Measurements from ENCODE around the gene SMYD5. TPM values are rescaled to one million over a fixed set of nuclear protein-coding genes. Genes with fewer than 3 reads are reported as not detected.
A peak's percentile ranks its signal among the peaks of the same experiment; 100 is the strongest.

Gene SMYD5
- total RNA-seq, 1 donor from 2014 or later: 62.3 TPM

DNA sequence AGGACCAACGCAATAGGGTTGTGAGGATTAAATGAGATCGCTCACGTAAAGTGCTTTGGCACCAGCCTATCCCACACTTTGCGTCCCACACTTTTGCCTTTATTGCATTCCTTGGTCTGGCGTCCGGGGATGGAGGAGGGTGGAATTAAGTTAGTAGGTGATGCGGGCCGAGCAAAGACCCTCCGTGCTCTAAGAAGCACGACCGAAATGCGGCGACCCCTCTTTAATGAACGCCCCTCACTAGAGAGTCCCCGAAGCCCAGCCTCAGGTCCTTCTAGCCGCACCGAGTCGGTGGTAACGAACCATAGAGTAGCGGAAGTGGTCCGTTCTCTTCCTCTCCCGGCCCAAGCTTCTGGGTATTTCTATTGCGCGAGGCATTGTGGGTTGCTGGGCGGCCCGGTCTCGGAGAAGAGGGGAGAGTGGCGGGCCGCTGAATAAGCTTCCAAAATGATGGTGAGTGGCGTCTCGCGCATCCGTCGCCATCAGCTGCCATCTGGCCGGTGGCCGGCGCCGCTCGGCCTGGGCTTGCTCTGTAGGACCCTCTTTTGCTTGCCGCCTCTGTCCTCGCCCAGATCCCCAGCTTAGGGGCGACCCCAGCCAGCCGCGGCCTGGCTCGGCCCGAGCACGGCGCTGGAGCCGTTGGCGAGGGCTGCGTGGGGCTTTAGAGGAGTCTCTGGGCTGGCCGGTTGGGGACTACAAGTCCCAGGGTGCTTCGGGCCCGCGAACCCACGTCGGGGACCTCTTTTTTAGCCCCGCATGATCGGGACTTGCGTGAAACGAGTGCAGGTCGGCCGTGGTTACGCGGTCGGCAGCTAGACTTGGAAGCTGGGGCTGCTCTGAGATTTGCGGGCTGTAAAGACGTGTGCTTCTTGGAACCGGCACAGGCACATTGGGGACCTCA is 20.1 kb downstream of the SMYD5 start, which contains the start of gene CCT7:
Gene CCT7 (plus strand): TSS at position 377 of the 901 bp plus-strand sequence. CDS start 71 bp downstream, at position 448.
- peaks cover 30% of the 10 kb centered on the region for H3K4me1 Mint-ChIP-seq (ENCODE audit: low read depth)
- peak within 1 kb of the TSS; percentile 96 for H3K27ac Mint-ChIP-seq
- no peaks in the 10 kb centered on the region for H3K9me3 Mint-ChIP-seq
- H3K27me3 Mint-ChIP-seq (ENCODE audit: insufficient read depth): no peaks in the 10 kb centered on the region
- peaks cover 20% of the 10 kb centered on the region for H3K36me3 Mint-ChIP-seq (ENCODE audit: low read depth)
- intact Hi-C loops (cut with micrococcal nuclease): loop anchor here (1.0 to 10.0 kb wide), 12 partner anchors 20 to 1723 kb away; partner anchors contain the start of genes ALMS1, EGR4, FBXO41 and HK2
- DNase-seq (ENCODE audit: low spot score): peak; percentile 85
- peak within 1 kb of the TSS; percentile 95 for H3K4me3 Mint-ChIP-seq

DNA sequence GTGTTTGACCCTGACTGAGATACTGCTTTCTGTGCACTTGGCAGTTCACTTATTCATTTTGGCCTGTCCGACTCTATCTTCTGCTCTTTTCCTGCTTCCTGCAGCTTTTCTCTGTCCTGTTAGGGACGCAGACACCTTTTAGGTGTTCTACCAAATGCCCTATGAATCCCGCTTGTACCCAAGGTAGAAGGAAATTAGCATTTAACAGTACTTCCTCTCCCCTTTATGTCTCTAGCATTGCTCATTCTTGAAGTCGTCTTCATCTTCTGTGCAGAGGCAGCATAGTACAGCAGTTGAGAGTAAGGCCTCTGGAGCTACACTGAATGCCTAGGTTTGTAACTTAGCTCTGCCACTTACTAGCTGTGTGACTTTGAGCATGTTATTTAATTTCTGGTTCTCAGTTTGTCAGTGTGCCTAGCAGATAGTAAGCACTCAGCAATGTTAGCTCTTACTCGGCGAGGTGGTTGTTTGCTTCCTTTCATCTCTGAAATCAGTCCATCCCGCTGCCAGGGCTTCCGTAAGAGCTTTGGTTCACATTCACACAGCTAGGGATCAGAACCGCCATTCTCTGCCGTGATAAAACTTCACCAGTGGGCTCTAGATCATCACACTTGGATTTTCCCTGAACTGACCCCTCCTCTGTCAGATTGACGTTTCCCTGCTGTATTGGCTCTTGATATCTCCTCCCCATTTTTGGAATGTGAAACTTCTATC is 21.4 kb downstream of the SMYD5 start:
- peaks cover 36% of the 10 kb centered on the region for H3K4me1 Mint-ChIP-seq (ENCODE audit: low read depth)
- H3K9me3 Mint-ChIP-seq: no peaks in the 10 kb centered on the region
- H3K27ac Mint-ChIP-seq: peak overlapping the region; percentile 96
- peak overlapping the region; percentile 95 for H3K4me3 Mint-ChIP-seq
- no peaks in the 10 kb centered on the region for H3K27me3 Mint-ChIP-seq (ENCODE audit: insufficient read depth)
- peaks cover 27% of the 10 kb centered on the region for H3K36me3 Mint-ChIP-seq (ENCODE audit: low read depth)
- no peak for DNase-seq (ENCODE audit: low spot score)
- intact Hi-C loops (cut with micrococcal nuclease): loop anchor here (2.0 to 10.0 kb wide), 3 partner anchors 969 to 1599 kb away; partner anchors contain the start of genes HK2 and INO80B

DNA sequence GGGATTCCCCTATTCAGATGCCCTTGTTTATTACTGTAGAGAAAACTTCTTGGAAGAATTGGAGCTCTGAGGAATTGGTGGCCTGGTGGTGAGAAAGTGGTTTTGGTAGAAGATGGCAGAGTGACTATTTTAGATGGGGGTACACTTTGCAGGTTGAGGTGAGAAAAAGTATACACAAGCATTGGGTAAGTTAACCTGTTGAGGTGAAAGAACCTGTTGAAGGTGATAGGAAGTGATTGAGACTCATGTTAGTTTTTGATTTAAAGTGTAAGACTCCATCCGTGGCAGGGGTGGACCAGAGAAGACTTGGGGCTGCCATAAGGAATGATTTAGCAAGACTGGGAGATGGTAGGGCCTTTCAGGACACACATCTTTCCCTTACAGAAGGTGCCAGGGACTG is 23.1 kb downstream of the SMYD5 start:
- Mint-ChIP-seq H3K4me1 (ENCODE audit: low read depth) (peaks cover 36% of the 10 kb centered on the region), H3K27ac (peak overlapping the region; percentile 9), H3K9me3 (no peaks in the 10 kb centered on the region), H3K36me3 (ENCODE audit: low read depth) (peaks cover 30% of the 10 kb centered on the region), H3K27me3 (ENCODE audit: insufficient read depth) (no peaks in the 10 kb centered on the region), H3K4me3 (peak overlapping the region; percentile 2)
- no peak for DNase-seq (ENCODE audit: low spot score)
- intact Hi-C loops (cut with micrococcal nuclease): loop anchor here (10.0 kb wide), 2 partner anchors 968 to 1598 kb away; partner anchors contain the start of gene HK2

DNA sequence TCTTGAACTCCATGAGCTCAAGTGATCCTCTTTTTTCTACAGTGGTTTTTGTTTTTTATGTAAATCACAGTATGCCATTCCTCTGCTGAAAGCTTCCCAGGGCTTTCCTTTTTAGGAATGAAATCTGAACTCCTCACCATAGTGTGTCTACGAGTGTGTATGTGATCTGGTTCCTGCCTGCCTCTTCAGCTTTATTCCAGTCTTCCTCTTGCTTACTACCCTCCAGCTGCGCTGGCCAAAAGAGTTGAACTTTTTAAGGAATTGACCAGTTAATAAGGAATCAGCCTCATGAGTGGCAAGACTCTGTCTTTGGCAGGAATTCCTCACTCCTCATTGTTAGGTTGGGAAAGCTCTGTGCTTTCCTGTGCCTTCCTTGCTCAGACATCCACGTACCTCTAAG is 24.1 kb downstream of the SMYD5 start:
- H3K4me1 Mint-ChIP-seq (ENCODE audit: low read depth): peaks cover 30% of the 10 kb centered on the region
- DNase-seq (ENCODE audit: low spot score): no peak
- H3K4me3 Mint-ChIP-seq: no peak overlapping the region
- H3K9me3 Mint-ChIP-seq: no peaks in the 10 kb centered on the region
- intact Hi-C loops (cut with micrococcal nuclease): loop anchor here (10.0 kb wide), 2 partner anchors 967 to 1597 kb away; partner anchors contain the start of gene HK2
- H3K36me3 Mint-ChIP-seq (ENCODE audit: low read depth): peaks cover 33% of the 10 kb centered on the region
- H3K27ac Mint-ChIP-seq: no peak overlapping the region
- no peaks in the 10 kb centered on the region for H3K27me3 Mint-ChIP-seq (ENCODE audit: insufficient read depth)

DNA sequence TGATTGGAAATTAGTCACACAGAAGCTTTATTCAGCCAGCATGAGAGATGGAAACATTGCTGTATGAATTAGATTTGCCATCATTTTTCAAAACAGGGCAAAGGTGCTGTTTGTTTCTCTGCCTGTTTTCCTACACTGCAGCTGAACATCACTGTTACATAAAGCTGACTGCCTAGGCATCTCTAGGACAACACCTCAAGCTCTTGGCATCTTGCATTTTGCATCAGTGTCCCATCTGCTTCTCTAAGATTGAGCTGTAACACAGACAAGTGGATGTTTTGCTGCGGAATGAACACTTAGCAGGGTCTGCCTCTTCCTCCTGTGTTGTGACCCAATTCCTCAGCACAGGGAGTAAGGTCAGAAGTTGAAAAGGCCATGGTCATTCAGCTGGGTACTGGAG is 24.9 kb downstream of the SMYD5 start:
- DNase-seq (ENCODE audit: low spot score): no peak
- no peak overlapping the region for H3K27ac Mint-ChIP-seq
- intact Hi-C loops (cut with micrococcal nuclease): loop anchor here (10.0 kb wide), 2 partner anchors 966 to 1596 kb away; partner anchors contain the start of gene HK2
- peaks cover 30% of the 10 kb centered on the region for H3K4me1 Mint-ChIP-seq (ENCODE audit: low read depth)
- H3K4me3 Mint-ChIP-seq: no peak overlapping the region
- no peaks in the 10 kb centered on the region for H3K27me3 Mint-ChIP-seq (ENCODE audit: insufficient read depth)
- H3K9me3 Mint-ChIP-seq: no peaks in the 10 kb centered on the region
- H3K36me3 Mint-ChIP-seq (ENCODE audit: low read depth): peaks cover 36% of the 10 kb centered on the region

DNA sequence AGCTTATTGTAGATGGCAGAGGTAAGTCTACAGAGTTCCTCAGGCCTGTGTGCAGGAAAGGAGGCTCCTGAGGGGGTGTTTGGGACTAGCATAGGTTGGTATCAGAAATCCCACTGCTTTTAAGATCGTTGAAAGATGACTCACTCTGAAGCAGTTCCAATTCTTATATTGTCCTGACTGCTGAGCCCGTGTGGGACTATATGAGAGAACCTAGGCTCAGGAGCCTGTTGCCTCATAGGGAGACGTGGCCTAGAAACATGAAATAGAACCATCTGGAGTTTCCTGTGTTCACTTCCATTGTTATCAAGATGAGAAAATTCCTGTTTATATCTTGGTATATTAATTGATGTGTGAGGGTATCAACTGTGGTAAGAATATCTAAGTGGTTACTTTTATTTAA is 25.7 kb downstream of the SMYD5 start:
- Mint-ChIP-seq H3K27ac (no peak overlapping the region), H3K4me1 (ENCODE audit: low read depth) (peaks cover 38% of the 10 kb centered on the region), H3K4me3 (no peak overlapping the region), H3K36me3 (ENCODE audit: low read depth) (peaks cover 44% of the 10 kb centered on the region), H3K9me3 (no peaks in the 10 kb centered on the region), H3K27me3 (ENCODE audit: insufficient read depth) (no peaks in the 10 kb centered on the region)
- DNase-seq (ENCODE audit: low spot score): no peak
- intact Hi-C loops (cut with micrococcal nuclease): loop anchor here (10.0 kb wide), 2 partner anchors 965 to 1595 kb away; partner anchors contain the start of gene HK2

DNA sequence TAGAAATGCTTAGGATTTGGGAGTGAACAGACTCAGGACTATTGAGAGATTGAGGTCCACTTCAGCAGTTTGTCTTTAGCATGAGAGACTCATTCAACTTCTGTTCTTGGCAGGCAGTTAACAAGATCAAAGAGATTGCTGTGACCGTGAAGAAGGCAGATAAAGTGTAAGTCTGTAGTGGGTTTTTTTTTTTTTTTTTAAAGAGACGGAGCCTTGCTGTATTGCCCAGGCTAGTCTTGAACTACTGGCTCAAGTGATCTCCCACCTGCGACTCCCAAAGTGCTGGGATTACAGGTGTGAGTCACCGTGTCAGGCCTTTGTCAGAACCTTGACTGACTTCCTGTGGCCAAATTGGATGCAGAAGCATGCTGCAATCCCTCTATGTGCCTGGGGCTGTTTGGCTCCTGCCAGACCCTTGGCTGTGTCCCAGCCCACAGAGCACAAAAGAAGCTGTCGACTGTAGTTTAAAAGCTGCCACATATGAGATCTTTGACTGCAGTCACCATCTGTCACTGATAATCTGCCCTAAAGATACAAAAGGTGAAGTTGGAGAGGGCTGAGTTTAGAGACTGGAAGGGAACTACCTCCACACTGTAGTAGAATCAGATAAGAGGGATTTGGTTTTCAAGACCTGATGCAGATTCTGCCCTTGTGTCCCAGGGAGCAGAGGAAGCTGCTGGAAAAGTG is 30.0 kb downstream of the SMYD5 start:
- peak overlapping the region; percentile 40 for H3K27ac Mint-ChIP-seq
- no peaks in the 10 kb centered on the region for H3K9me3 Mint-ChIP-seq
- DNase-seq (ENCODE audit: low spot score): no peak
- H3K4me1 Mint-ChIP-seq (ENCODE audit: low read depth): peaks cover 32% of the 10 kb centered on the region
- intact Hi-C loops (cut with micrococcal nuclease): no loop called here
- peaks cover 57% of the 10 kb centered on the region for H3K36me3 Mint-ChIP-seq (ENCODE audit: low read depth)
- H3K4me3 Mint-ChIP-seq: no peak overlapping the region
- H3K27me3 Mint-ChIP-seq (ENCODE audit: insufficient read depth): no peaks in the 10 kb centered on the region

DNA sequence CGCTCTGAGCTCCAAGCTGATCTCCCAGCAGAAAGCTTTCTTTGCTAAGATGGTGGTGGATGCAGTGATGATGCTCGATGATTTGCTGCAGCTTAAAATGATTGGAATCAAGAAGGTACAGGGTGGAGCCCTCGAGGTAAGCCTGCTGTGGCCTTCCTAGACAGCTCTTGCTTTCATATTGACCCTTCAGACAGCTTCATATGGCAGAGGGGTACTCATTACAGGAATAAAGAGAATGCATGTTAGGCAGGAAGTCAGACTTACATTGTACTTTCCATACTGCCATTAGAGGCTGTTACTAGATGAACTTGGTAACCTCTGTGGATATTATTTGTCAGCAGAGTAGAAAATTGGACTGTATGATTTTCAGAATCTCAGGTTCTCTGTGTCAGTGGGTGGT is 30.5 kb downstream of the SMYD5 start:
- Mint-ChIP-seq H3K27ac (peak overlapping the region; percentile 44), H3K36me3 (ENCODE audit: low read depth) (peaks cover 59% of the 10 kb centered on the region), H3K4me1 (ENCODE audit: low read depth) (peaks cover 26% of the 10 kb centered on the region), H3K4me3 (no peak overlapping the region), H3K27me3 (ENCODE audit: insufficient read depth) (no peaks in the 10 kb centered on the region), H3K9me3 (no peaks in the 10 kb centered on the region)
- intact Hi-C loops (cut with micrococcal nuclease): no loop called here
- no peak for DNase-seq (ENCODE audit: low spot score)

DNA sequence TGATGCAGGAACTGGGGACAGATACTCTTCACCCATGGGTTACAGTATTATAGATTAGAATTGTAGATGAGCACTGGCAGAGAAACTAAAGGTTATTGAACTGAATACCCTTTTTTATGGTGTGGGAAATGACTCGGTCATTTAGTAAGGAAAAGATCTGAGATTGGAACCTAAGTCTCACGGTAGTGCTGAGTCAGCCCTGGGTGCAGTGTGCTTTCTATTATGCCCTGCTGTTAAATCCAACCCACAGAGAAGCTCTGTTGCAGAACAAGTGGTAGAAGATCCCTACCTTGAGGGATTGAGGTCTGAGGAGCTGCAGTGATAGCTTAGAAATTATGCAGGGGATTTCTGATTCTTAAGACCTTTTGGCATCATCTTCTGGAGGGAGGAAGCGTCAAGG is 32.8 kb downstream of the SMYD5 start:
- H3K36me3 Mint-ChIP-seq (ENCODE audit: low read depth): peaks cover 63% of the 10 kb centered on the region
- no peaks in the 10 kb centered on the region for H3K27me3 Mint-ChIP-seq (ENCODE audit: insufficient read depth)

DNA sequence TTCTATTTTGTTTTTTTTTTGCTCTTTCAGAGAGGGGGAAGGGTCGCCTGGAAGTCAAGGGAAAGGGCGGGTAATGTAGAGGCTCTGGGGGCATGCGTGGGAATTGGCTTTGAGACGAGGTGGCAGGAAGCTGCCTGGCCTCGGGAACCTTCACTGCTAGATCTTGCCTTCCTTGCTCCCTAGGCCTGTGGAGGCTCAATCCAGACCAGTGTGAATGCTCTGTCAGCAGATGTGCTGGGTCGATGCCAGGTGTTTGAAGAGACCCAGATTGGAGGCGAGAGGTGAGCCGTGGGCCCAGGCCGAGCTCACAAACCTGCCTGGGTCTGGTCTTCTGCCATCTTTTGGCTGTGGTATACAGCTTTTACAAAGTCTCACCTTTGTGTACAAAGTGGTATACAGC is 35.6 kb downstream of the SMYD5 start:
- intact Hi-C loops (cut with micrococcal nuclease): no loop called here
- H3K9me3 Mint-ChIP-seq: no peaks in the 10 kb centered on the region
- H3K36me3 Mint-ChIP-seq (ENCODE audit: low read depth): peaks cover 59% of the 10 kb centered on the region
- no peaks in the 10 kb centered on the region for H3K27me3 Mint-ChIP-seq (ENCODE audit: insufficient read depth)
- peaks cover 17% of the 10 kb centered on the region for H3K4me1 Mint-ChIP-seq (ENCODE audit: low read depth)
- DNase-seq (ENCODE audit: low spot score): no peak
- no peak overlapping the region for H3K27ac Mint-ChIP-seq
- no peak overlapping the region for H3K4me3 Mint-ChIP-seq

More for the DNA sequence above, 32.8 kb downstream of the SMYD5 start:
- no peak overlapping the region for H3K27ac Mint-ChIP-seq
- H3K9me3 Mint-ChIP-seq: no peaks in the 10 kb centered on the region
- peaks cover 24% of the 10 kb centered on the region for H3K4me1 Mint-ChIP-seq (ENCODE audit: low read depth)
- intact Hi-C loops (cut with micrococcal nuclease): no loop called here
- no peak overlapping the region for H3K4me3 Mint-ChIP-seq
- no peak for DNase-seq (ENCODE audit: low spot score)

DNA sequence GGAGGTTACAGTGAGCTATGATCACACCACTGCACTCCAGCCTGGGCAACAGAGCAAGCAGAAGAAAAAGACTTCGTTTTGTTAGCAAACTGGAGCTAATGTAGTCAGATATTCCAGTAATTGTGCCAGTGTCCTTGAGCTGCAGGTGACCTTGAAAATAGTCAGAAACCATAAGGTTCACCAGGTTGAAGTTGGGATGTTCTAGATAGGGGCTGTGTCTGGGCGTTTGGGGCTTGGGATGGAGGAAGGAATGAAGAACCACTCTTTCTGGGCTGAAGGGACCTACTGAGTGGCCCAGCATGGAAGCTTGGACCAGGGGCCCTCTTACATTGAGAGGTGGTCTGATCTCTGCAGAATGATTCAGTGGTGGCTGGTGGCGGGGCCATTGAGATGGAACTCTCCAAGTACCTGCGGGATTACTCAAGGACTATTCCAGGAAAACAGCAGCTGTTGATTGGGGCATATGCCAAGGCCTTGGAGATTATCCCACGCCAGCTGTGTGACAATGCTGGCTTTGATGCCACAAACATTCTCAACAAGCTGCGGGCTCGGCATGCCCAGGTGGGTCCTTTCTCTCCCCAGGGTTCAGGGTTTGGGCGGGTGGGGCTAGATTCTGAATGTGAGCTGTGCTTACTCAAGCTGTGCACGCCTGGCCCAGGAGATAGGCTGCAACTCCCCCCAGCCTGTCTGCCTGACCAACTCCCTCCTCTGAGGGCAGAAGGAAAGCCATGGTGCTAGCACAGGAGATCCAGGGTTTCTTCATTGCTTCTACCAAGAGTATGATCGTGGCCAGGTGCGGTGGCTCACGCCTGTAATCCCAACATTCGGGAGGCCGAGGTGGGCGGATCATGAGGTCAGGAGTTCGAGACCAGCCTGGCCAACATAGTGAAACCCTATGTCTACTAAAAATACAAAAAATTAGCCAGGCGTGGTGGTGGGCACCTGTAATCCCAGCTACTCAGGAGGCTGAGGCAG is 37.1 kb downstream of the SMYD5 start:
- H3K4me3 Mint-ChIP-seq: no peak overlapping the region
- H3K27ac Mint-ChIP-seq: no peak overlapping the region
- no peaks in the 10 kb centered on the region for H3K27me3 Mint-ChIP-seq (ENCODE audit: insufficient read depth)
- H3K4me1 Mint-ChIP-seq (ENCODE audit: low read depth): peaks cover 9% of the 10 kb centered on the region
- intact Hi-C loops (cut with micrococcal nuclease): no loop called here
- H3K36me3 Mint-ChIP-seq (ENCODE audit: low read depth): peaks cover 49% of the 10 kb centered on the region
- H3K9me3 Mint-ChIP-seq: no peaks in the 10 kb centered on the region
- no peak for DNase-seq (ENCODE audit: low spot score)
